ENCODE results near the gene ARG2.
A peak's percentile ranks its signal among the peaks of the same experiment; 100 is the strongest.

Gene ARG2

GRCh38 chr14:67619446-67620216 is at the start of gene ARG2:
Gene ARG2 (plus strand): TSS chr14:67619920. CDS start chr14:67619978, 58 bp downstream.
- DNase-seq, result peak; percentile 18

GRCh38 chr14:67570453-67570852 is 49.3 kb upstream of the ARG2 start:
- DNase-seq, result no peak

- DNase-seq, result no peak
Measured at GRCh38 chr14:67571275-67571990, 48.3 kb upstream of the ARG2 start.

DNA sequence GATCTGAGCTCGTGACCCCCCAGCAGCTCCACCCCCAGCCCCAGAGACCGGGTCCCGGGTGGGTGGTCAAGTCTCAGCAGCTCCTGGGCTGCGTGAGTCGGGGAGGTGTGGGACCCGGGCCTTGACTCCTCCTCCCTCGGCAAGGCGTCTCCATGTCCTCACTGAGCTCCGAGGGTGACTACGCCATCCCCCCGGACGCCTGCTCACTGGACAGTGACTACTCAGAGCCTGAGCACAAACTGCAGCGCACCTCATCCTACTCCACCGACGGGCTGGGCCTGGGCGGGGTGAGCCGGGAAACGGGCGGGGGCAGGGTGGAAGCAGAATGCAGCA is 47.8 kb upstream of the ARG2 start:
- no peak for DNase-seq

DNA sequence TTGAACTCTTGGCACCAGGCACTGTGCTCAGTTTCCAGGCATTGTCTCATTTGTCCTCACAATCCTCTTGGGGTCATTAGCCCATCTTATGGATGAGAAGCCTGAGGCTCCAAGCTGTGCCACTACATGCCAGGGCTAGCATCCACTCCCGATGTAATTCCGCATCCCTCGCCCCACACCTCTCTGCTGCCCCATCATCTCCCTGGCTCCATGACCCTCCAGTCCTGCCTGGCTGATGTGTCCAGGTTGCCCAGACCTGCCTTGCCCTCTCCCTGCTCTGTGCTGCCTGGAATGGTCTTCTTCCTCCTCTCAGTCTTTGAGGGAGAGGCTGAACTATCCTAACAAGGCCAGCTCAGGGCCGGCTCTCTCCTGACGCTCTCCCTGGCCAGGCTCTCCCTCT is 47.1 kb upstream of the ARG2 start:
- DNase-seq, result no peak

- no peak for DNase-seq
Measured at GRCh38 chr14:67573228-67574010, 46.3 kb upstream of the ARG2 start.

DNA sequence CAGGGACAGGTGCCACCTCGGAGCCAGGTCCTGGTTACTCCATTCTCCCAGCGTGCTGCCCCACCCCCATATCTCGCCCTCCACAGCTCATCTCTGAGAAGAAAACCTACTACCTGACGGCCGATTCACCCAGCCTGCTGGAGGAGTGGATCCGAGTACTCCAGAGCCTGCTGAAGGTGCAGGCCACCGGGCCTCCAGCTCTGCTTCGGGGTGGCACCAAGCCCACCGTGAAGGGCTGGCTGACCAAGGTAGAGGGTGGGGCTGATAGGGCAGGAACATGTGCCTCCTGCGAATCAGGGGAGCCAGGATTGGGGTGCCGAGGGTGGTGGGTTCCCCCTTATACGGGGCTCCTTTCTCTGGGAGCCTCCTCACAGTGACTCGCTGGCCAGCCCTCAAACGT is 45.6 kb upstream of the ARG2 start:
- DNase-seq, result no peak

- no peak for DNase-seq
Measured at GRCh38 chr14:67574806-67575205, 44.9 kb upstream of the ARG2 start.

DNA sequence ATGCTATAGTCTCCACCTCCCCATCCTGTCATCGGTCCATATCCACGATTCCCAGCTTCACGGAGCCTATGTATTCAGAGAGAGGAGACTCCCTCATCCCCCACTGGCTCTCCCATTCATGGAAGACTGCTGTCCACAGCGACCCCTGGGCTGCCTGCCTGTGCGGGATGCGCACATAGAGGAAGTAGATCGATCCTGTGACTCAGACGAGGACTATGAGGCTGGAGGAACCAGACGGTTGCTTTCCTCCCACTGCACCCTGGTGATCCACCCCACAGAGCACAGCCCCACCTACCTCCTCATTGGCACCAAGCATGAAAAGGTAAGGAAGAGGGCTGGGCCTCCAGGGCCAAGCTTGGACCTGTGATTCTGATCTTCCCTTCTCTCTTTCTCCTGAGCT is 44.0 kb upstream of the ARG2 start:
- DNase-seq, result peak; percentile 9

DNA sequence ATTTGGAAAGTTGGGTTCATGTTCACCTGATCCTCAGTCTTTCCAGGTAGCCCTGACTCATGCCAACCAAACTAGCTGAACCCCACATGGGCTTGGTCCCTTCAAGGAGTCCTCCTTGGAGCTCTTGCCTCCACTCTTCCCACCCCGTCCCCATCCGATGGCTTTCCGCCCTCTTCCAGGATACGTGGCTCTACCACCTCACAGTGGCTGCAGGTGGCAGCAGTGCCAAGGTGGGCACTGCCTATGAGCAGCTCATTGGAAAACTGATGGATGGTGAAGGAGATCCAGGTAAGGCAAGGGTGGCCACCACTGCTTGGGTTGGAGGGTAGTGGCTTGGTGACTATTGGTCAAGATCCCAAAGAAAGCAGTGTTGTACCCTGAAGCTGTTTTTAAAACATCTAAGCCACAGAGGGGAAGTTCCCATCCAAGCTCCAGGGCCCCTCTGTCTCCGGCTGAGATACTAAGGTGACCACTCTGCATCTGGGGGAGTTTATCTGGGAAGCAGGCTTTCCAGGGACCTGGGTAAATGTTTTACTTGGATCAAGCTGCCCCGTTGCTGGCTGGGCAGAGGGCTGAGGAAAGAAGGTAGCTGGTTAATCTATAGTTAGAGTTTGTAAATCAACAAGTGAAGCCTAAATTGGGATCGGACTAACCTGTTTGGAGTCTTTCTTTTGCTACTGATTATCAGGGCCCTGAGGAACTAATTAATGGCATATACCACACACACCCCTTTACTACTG is 43.3 kb upstream of the ARG2 start:
- no peak for DNase-seq

- DNase-seq, result no peak
Measured at GRCh38 chr14:67577181-67577808, 42.4 kb upstream of the ARG2 start.

GRCh38 chr14:67577909-67578749 is 41.6 kb upstream of the ARG2 start:
- DNase-seq, result no peak

- no peak for DNase-seq
Measured at GRCh38 chr14:67579040-67579439, 40.7 kb upstream of the ARG2 start.

DNA sequence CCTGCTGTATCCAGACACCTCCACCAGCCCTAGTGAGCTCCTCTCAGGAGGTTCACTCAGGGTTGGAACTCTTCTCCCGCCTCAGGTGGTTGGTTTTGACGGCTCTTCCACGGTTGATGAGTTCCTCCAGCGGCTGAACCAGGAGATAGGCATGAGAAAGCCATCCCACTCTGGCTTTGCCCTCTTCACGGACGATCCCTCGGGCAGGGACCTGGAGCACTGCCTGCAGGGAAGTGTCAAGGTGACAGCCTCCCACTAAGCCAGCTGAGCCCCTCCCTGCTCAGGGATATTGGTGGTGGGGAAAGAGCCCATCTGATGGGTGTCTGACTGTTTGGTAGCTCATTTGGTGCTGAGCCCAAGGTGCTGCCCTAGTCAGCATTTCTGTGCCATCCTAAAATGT is 40.1 kb upstream of the ARG2 start:
- DNase-seq, result no peak

DNA sequence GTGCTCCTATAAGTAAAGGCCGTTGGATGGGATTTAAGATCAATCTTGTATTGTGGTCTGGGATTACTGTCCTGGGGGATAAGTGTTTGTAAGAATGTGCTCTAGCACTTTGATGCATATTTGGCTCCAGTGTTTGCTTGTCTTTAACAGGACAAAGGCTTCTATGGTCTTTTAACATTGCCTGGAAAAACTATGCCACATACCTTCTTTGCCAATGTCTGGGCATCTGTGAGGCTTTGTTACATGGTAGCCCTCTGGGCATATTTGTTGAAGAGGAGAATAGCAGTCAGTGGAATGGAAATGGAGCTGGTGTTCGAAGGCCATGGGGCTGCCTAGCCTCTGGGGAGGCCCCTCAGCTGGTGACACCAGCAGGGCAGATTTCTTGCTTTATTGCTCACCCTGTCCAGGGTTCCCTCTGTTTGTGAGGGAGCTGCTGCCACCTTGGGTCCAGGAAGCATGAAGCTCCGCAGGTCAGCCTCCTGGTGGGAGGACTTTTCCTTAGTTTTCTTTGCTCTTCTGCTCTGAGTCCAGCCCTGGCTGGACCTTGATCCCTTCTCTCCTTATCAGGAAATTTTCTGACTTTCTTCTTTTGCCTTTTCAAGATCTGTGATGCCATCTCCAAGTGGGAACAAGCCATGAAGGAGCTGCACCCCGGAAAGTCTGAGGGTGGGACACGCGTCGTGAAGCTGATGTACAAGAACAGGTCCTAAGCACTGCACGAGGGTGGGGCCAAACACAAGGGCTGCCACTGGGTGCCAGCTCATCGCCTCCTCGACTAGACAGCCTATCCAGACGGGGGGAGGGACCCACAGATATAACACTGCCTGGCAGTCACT is 39.2 kb upstream of the ARG2 start:
- no peak for DNase-seq

- no peak for DNase-seq
Measured at GRCh38 chr14:67581643-67582042, 38.1 kb upstream of the ARG2 start.

GRCh38 chr14:67582061-67582460 is 37.7 kb upstream of the ARG2 start:
- DNase-seq, result no peak

DNA sequence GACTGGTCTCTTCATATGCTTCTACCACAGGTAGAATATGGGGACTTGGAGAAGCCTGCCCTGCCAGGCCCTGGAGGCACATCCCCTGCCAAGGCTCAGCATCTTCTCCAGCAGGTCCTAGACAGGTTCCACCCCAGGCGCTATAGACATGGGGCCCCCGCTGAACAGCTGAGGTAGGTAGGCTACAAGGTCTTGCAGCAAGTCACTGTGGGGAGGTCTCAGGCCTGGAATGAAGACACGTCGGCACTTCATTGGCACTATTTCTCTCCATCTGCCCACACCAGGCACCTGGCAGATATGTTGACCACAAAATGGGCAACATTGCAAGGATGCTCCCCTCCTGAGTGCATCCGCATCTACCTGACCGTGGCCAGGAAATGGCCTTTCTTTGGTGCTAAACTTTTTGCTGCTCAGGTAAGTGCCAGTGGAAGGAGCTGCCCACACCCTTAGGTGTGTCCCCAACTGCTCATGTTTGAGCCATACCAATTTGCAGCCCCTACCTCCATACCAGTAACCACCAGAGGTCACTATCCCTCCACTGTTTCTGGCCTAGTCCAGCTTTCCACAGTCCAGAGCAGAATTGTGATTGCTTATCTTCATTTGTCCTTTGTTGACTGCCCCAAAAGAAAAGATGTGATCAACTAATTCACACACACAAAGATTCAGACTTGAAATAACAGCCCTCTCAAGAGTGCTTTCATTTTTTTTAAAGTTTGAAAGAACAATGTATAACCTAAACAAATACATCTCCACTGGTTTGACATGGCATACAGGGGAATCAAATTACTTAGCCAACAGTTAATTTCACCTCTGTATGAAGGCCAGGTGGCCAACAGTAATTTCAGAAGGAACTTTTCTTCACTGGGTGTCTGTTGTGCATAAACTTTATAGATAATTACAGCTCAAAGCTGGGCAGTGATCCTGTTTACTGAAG is 35.7 kb upstream of the ARG2 start:
- no peak for DNase-seq

DNA sequence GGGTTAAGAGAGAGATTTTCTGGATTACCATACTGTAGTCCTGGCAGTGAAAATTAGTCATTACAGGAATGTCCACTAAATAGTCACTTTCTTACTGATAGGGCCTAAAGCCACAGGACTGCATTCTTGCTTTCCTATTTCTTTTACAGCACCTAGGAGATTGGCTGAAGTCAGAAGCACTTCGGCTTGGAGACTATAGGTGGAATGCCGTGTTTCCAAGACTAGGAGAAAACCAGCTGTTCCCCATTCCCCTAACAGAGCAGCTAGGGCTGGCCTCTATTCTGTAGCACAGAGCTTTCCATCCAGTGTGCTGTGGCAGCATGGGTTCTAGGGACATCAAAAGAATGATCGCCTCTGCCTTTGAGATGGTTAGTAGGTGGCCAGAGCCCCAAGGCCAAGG is 34.7 kb upstream of the ARG2 start:
- no peak for DNase-seq

- no peak for DNase-seq
Measured at GRCh38 chr14:67586369-67586768, 33.4 kb upstream of the ARG2 start.
